Esophagus squamous epithelium (tissue), 4 donors: ENCODE data around the gene RAB40C.

Experiments
- POLR2A ChIP-seq, 4 donors: fragments of 450-650 bp; IDR thresholded peaks; one replicate each; pipeline ENCODE4 v1.6.1; 2017; ENCODE audit warnings: antibody characterized with exemption in 4 of 4, mild to moderate bottlenecking in 4 of 4, moderate library complexity in 3 of 4
- TF ChIP-seq, protein P1 (sequence below), 6 experiments: fragments of 450-650 bp in 4 of 6; fragments of 200-600 bp in 2 of 6; sonication (generic) in 2 of 6; IDR thresholded peaks; one replicate each; pipeline ENCODE4 v1.5.1; 2016 to 2019; ENCODE audit warnings: antibody characterized with exemption in 6 of 6, mild to moderate bottlenecking in 4 of 6, moderate library complexity in 4 of 6

DNA sequence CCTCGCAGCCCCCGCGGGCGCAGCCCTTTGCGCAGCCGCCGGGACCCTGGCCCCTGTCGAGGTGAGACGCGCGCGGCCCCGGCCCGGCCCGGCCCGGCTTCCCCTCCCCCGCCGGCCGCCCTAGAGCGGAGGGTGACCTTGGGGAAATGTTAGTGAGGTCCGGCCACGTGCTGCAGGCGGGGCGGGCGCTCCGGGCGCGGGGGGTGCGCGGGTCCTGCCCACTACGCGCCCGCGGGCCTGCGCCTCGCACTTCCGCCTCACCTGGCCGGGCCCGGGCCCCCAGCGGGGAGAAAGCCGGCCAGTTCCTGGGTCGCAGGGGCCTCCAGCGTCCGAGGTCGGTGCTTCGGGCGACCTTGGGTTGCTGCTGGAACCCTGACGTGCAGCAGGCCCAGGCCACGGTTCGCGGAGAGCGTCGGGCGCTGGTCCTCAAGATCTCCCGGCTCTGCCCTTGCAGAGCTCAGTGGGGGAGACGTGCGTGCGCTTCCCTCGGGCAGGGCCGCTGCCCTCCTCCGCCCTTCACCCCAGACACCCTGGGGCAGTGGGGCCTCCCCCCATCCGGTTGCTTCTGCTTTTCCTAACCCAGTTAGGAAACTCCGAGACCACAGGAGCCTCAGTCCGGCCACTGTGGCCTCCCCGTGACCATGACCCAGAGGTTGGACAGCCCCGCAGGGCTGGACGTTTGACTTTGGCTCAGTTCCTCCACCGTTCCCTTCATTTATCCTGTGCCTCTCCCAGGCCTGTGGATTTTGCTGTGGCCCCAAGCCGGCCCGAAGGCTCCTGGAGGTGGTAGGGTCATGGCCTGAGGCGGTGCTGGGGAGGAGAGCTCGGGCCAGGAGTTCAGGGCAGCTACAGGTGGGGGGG, 52.6 kb downstream of the RAB40C start:
- TF ChIP-seq POLR2A (IDR thresholded peaks at IDR 0.05), result no peak
- TF ChIP-seq, protein P1, sequence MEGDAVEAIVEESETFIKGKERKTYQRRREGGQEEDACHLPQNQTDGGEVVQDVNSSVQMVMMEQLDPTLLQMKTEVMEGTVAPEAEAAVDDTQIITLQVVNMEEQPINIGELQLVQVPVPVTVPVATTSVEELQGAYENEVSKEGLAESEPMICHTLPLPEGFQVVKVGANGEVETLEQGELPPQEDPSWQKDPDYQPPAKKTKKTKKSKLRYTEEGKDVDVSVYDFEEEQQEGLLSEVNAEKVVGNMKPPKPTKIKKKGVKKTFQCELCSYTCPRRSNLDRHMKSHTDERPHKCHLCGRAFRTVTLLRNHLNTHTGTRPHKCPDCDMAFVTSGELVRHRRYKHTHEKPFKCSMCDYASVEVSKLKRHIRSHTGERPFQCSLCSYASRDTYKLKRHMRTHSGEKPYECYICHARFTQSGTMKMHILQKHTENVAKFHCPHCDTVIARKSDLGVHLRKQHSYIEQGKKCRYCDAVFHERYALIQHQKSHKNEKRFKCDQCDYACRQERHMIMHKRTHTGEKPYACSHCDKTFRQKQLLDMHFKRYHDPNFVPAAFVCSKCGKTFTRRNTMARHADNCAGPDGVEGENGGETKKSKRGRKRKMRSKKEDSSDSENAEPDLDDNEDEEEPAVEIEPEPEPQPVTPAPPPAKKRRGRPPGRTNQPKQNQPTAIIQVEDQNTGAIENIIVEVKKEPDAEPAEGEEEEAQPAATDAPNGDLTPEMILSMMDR (IDR thresholded peaks at IDR 0.05), result no peak
